CD14-positive monocyte (primary cell): ENCODE results near the gene GSK3A. TPM values are rescaled to one million over a fixed set of nuclear protein-coding genes. Genes with fewer than 3 reads are reported as not detected.

Experiments used
- DNase-seq, 3 donors: peaks; one replicate each; pipeline ENCODE4 v3.0.0-alpha.2; 2011 to 2022
- H2AFZ ChIP-seq: 2 replicates; pipeline ENCODE4 v1.6.0; 2012; ENCODE audit warnings: mild to moderate bottlenecking, low read depth, low read length, inconsistent platforms; ENCODE audit not compliant: insufficient read depth, poor library complexity, severe bottlenecking
- H3K27ac ChIP-seq, 2 donors: 1 replicate in 1 of 2; 2 replicates in 1 of 2; pipeline ENCODE4 v1.5.1; 2012 to 2013; ENCODE audit warnings: low read length in 2 of 2, control low read depth in 1 of 2, inconsistent platforms in 1 of 2, low read depth in 1 of 2, mild to moderate bottlenecking in 1 of 2
- H3K27me3 ChIP-seq, 2 donors: one replicate each; pipeline versions ENCODE4 v1.6.0 to v1.6.1; 2011 to 2013; ENCODE audit warnings: low read length in 2 of 2; ENCODE audit not compliant: control insufficient read depth in 2 of 2, insufficient read depth in 2 of 2
- H3K36me3 ChIP-seq, 2 donors: replicated peaks in 1 of 2; 1 replicate in 1 of 2; 2 replicates in 1 of 2; pipeline versions ENCODE4 v1.5.1 to v1.6.1; 2012 to 2013; ENCODE audit warnings: low read length in 2 of 2, control low read depth in 1 of 2, inconsistent platforms in 1 of 2, mild to moderate bottlenecking in 1 of 2; ENCODE audit not compliant: insufficient read depth in 2 of 2, control insufficient read depth in 1 of 2
- H3K4me1 ChIP-seq, 2 donors: 1 replicate in 1 of 2; 2 replicates in 1 of 2; pipeline versions ENCODE4 v1.5.1 to v1.6.1; 2012 to 2013; ENCODE audit warnings: low read length in 2 of 2, control low read depth in 1 of 2, inconsistent platforms in 1 of 2, mild to moderate bottlenecking in 1 of 2, moderate library complexity in 1 of 2; ENCODE audit not compliant: insufficient read depth in 2 of 2, control insufficient read depth in 1 of 2
- H3K4me2 ChIP-seq: replicated peaks from 2 replicates; pipeline ENCODE3; 2012; ENCODE audit warnings: low read length, moderate library complexity, mild to moderate bottlenecking; ENCODE audit not compliant: poor library complexity, severe bottlenecking; ENCODE audit errors: extremely low read depth
- H3K4me3 ChIP-seq, 3 experiments: fragments of 200-600 bp in 1 of 3; sonication (generic) in 1 of 3; replicated peaks in 1 of 3; 1 replicate in 2 of 3; 2 replicates in 1 of 3; pipeline ENCODE4 v1.5.1; 2011 to 2013; ENCODE audit warnings: low read length in 3 of 3, mild to moderate bottlenecking in 3 of 3, control low read depth in 2 of 3, low read depth in 2 of 3, inconsistent platforms in 1 of 3, moderate library complexity in 1 of 3
- H3K79me2 ChIP-seq: 2 replicates; pipeline ENCODE4 v1.6.0; 2012; ENCODE audit warnings: mild to moderate bottlenecking, control low read depth, inconsistent platforms, low read length, moderate library complexity; ENCODE audit not compliant: insufficient read depth
- H3K9ac ChIP-seq: 2 replicates; pipeline ENCODE4 v1.6.0; 2017; ENCODE audit warnings: low read length, mild to moderate bottlenecking; ENCODE audit not compliant: insufficient read depth, poor library complexity, severe bottlenecking
- H3K9me3 ChIP-seq, 2 donors: replicated peaks in 1 of 2; 1 replicate in 1 of 2; 2 replicates in 1 of 2; pipeline versions ENCODE4 v1.5.1 to v1.6.1; 2012 to 2013; ENCODE audit warnings: low read length in 2 of 2, control low read depth in 1 of 2; ENCODE audit not compliant: control insufficient read depth in 1 of 2, insufficient read depth in 1 of 2
- H4K20me1 ChIP-seq: 2 replicates; pipeline ENCODE4 v1.6.0; 2012; ENCODE audit warnings: mild to moderate bottlenecking, low read length, control low read depth, moderate library complexity; ENCODE audit not compliant: insufficient read depth
- H3K27ac Mint-ChIP-seq, 7 donors: one replicate each; pipeline ENCODE4 v1.8.0; 2020; ENCODE audit warnings: mild to moderate bottlenecking in 7 of 7, mixed read lengths in 7 of 7, moderate library complexity in 6 of 7, inconsistent platforms in 2 of 7
- H3K27me3 Mint-ChIP-seq, 3 donors: one replicate each; pipeline ENCODE4 v1.8.0; 2021 to 2022; ENCODE audit warnings: low read depth in 3 of 3, mild to moderate bottlenecking in 3 of 3, mixed read lengths in 3 of 3, moderate library complexity in 3 of 3, inconsistent platforms in 1 of 3
- H3K36me3 Mint-ChIP-seq, 2 donors: one replicate each; pipeline ENCODE4 v1.8.0; 2020; ENCODE audit warnings: mixed read lengths in 2 of 2, inconsistent platforms in 1 of 2, mild to moderate bottlenecking in 1 of 2
- H3K4me1 Mint-ChIP-seq: one replicate; pipeline ENCODE4 v1.8.0; 2020; ENCODE audit warnings: mild to moderate bottlenecking, mixed read lengths
- H3K4me3 Mint-ChIP-seq, 2 donors: one replicate each; pipeline ENCODE4 v1.8.0; 2020; ENCODE audit warnings: mild to moderate bottlenecking in 2 of 2, mixed read lengths in 2 of 2, moderate library complexity in 1 of 2
- H3K9me3 Mint-ChIP-seq, 7 donors: one replicate each; pipeline ENCODE4 v1.8.0; 2020 to 2022; ENCODE audit warnings: mixed read lengths in 7 of 7, mild to moderate bottlenecking in 6 of 7, moderate library complexity in 6 of 7, inconsistent platforms in 2 of 7
- WGBS: methylation state at CpG from one replicate; pipeline ENCODE4 v1.1.5; 2013; ENCODE audit warnings: missing lambda C conversion rate; ENCODE audit not compliant: insufficient coverage; 5-methylcytosine and 5-hydroxymethylcytosine counted together
- intact Hi-C, 2 donors: fragments of 100-400 bp; cut with micrococcal nuclease; formaldehyde crosslinking; loops; one replicate each; pipeline versions ENCODE4 v1.15.0 to v1.15.1; 2023
- polyA plus RNA-seq, 3 donors: library from polyadenylated mRNA; depleted of rRNA in 1 of 3; unstranded in 2 of 3; stranded (reverse) in 1 of 3; fragments of 300-500 nt in 2 of 3; fragments of >200 nt in 1 of 3; fragmentation: Illumina TruSeq in 2 of 3; gene quantifications; 1 replicate in 2 of 3; 2 replicates in 1 of 3; pipeline ENCODE4 v1.2.3, GENCODE V29; 2012 to 2021
- TF ChIP-seq, protein P1 (sequence below): fragments of 200-600 bp; IDR thresholded peaks from one replicate; pipeline ENCODE4 v1.8.0; 2022; ENCODE audit warnings: antibody characterized with exemption, mild to moderate bottlenecking

GSK3A gene
- polyA plus RNA-seq, 3 donors, result 12.3 to 47.2 (median 14.9) TPM

DNA sequence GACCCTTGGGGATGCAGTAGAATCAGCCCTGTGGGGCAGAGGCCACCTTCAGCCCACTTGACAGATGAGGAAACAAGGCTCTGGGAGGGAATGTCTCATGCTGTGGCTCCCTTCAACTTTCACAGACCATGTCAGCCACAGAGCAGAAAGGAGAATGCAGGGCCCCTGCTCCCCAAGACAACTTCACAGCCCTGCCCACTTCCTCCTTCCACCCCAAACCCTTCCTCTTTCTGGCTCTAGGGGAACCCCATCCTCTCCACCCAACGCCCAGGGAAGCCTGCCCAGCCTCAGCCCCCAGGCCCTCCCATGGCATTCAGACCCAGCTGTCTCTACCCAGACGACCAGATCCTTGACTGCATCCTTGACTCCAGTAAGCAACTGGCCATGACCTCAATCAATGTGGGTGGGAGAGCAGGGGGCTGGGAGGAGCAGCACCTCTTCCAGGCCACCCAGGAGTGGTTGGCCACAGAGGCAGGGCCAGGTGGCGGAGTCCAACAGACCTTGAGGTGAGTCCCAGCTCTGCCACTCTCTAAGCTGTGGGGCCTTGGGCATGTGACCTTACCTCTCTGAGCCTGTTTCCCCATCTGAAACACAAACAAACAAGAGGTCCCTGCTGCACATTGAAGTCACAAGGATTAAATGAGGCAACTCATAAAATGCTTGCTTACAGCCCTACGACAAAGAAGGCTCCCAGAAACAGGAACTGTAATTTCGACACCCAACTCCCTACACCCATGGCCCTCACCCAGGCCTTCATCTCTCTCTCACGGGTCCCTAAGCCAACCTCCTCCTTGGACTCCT is 40.7 kb downstream of the GSK3A start:
- intact Hi-C loops, result loop anchor here (1.0 to 5.0 kb wide), 4 partner anchors 9 to 81 kb away; partner anchors contain the start of gene DEDD2 (in 1 of the 2)
- peak overlapping the region; percentile 98 for H3K9ac ChIP-seq

DNA sequence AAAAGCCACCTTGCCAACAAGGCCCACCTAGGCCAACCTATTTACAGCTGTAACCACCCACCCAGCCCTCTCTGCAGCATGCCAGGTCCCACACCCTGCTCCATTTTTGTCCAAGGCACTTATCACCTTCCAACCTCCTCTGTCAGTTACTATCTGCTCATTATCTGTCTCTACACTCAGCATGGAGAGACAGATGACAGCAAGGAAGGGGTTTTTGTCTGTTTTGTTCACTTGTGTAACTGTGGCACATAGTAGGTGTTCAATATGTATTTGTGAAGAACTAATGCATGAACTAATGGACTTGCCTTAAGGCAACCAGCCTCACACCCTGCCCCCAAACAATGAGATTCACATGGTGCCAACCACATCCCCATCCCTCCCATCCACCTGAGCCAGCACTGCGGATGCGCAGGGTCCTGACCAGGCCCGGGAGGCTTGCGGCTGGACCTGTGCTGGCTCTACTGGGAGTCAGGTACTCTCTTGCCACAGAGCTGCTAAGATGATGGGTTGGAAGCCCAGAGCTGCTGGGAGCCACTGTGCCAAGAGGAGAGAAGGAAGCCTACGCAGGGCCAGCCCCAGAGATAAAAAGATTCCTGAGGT is 42.2 kb downstream of the GSK3A start:
- H3K4me2 ChIP-seq, result peak overlapping the region; percentile 91

More for the DNA sequence above, 40.7 kb downstream of the GSK3A start:
- Histone ChIP-seq H2AFZ (peak overlapping the region; percentile 53), H3K27ac (peak overlapping the region; percentile 100), H3K9me3 (no peaks in the 10 kb centered on the region), H3K79me2 (peaks cover 76% of the 10 kb centered on the region), H4K20me1 (peaks cover 3% of the 10 kb centered on the region), H3K4me2 (peak overlapping the region; percentile 91), H3K4me1 (peaks cover 79 to 81% of the 10 kb centered on the region in 2 donors), H3K27me3 (no peaks in the 10 kb centered on the region), H3K4me3 (peak overlapping the region in 2 of 3 experiments; percentile 30 to 79), H3K36me3 (peaks cover 43 to 68% of the 10 kb centered on the region in 2 donors)
- 0% methylated on average over 4 of the region's 6 CpGs for WGBS
- TF ChIP-seq, protein P1, sequence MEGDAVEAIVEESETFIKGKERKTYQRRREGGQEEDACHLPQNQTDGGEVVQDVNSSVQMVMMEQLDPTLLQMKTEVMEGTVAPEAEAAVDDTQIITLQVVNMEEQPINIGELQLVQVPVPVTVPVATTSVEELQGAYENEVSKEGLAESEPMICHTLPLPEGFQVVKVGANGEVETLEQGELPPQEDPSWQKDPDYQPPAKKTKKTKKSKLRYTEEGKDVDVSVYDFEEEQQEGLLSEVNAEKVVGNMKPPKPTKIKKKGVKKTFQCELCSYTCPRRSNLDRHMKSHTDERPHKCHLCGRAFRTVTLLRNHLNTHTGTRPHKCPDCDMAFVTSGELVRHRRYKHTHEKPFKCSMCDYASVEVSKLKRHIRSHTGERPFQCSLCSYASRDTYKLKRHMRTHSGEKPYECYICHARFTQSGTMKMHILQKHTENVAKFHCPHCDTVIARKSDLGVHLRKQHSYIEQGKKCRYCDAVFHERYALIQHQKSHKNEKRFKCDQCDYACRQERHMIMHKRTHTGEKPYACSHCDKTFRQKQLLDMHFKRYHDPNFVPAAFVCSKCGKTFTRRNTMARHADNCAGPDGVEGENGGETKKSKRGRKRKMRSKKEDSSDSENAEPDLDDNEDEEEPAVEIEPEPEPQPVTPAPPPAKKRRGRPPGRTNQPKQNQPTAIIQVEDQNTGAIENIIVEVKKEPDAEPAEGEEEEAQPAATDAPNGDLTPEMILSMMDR, result no peak
- peak; percentile 96 to 97 (median 96) for DNase-seq
- Mint-ChIP-seq H3K4me1 (peaks cover 85% of the 10 kb centered on the region), H3K9me3 (peaks cover 0 to 3% (median 0%) of the 10 kb centered on the region in 7 donors), H3K4me3 (peak overlapping the region; percentile 73 to 84), H3K27ac (peak overlapping the region; percentile 100), H3K27me3 (peaks cover 0 to 5% (median 0%) of the 10 kb centered on the region in 3 donors), H3K36me3 (peaks cover 74 to 85% of the 10 kb centered on the region in 2 donors)

More for the DNA sequence above, 42.2 kb downstream of the GSK3A start:
- H3K36me3 Mint-ChIP-seq, result peaks cover 70 to 79% of the 10 kb centered on the region in 2 donors
- WGBS, result 68% methylated on average over 3 of the region's 5 CpGs
- Histone ChIP-seq H3K36me3 (peaks cover 29 to 53% of the 10 kb centered on the region in 2 donors), H4K20me1 (no peaks in the 10 kb centered on the region), H3K79me2 (peaks cover 61% of the 10 kb centered on the region), H3K9me3 (peaks cover 0 to under 1% of the 10 kb centered on the region in 2 donors), H3K27me3 (no peaks in the 10 kb centered on the region), H3K9ac (peak overlapping the region; percentile 98), H3K4me1 (peaks cover 88 to 90% of the 10 kb centered on the region in 2 donors), H2AFZ (no peak overlapping the region), H3K4me3 (peak overlapping the region in 2 of 3 experiments; percentile 54 to 79), H3K27ac (peak overlapping the region; percentile 100)
- H3K4me3 Mint-ChIP-seq, result peak overlapping the region; percentile 79 to 86
- intact Hi-C loops, result loop anchor here (2.0 to 5.0 kb wide), 2 partner anchors 17 to 82 kb away; partner anchors contain the start of gene DEDD2 (in 1 of the 2)
- peaks cover 91% of the 10 kb centered on the region for H3K4me1 Mint-ChIP-seq
- peaks cover 0 to 5% (median 0%) of the 10 kb centered on the region in 3 donors for H3K27me3 Mint-ChIP-seq
- TF ChIP-seq, protein P1, result peak; percentile 38
- peaks cover 0 to 8% (median 2%) of the 10 kb centered on the region in 7 donors for H3K9me3 Mint-ChIP-seq
- H3K27ac Mint-ChIP-seq, result peak overlapping the region; percentile 100
- no peak for DNase-seq
